Tibial nerve (tissue), 4 donors: ENCODE measurements around the gene TOMM20. TPM values are rescaled to one million over a fixed set of nuclear protein-coding genes. Genes with fewer than 3 reads are reported as not detected.

ENCODE experiments used
- DNase-seq, 2 donors: peaks; one replicate each; pipeline ENCODE4 v3.0.0-alpha.2; 2019; ENCODE audit warnings: low spot score in 2 of 2
- H3K27ac ChIP-seq, 4 donors: fragments of 200-600 bp; sonication (generic) in 3 of 4; one replicate each; pipeline ENCODE4 v1.5.1; 2017 to 2019; ENCODE audit warnings: mild to moderate bottlenecking in 1 of 4
- H3K27me3 ChIP-seq, 2 donors: fragments of 200-600 bp; sonication (generic) in 1 of 2; one replicate each; pipeline versions ENCODE4 v1.5.1 to v1.6.0; 2017 to 2019
- H3K36me3 ChIP-seq, 3 donors: fragments of 200-600 bp; sonication (generic); one replicate each; pipeline ENCODE4 v1.5.1; 2018 to 2019
- H3K4me1 ChIP-seq, 4 donors: fragments of 200-600 bp; sonication (generic) in 3 of 4; one replicate each; pipeline ENCODE4 v1.5.1; 2017 to 2019
- H3K4me3 ChIP-seq, 4 donors: fragments of 200-600 bp; sonication (generic) in 3 of 4; one replicate each; pipeline ENCODE4 v1.5.1; 2017 to 2019; ENCODE audit warnings: mild to moderate bottlenecking in 1 of 4, moderate library complexity in 1 of 4
- H3K9me3 ChIP-seq, 4 donors: fragments of 200-600 bp; sonication (generic) in 3 of 4; one replicate each; pipeline ENCODE4 v1.5.1; 2017 to 2019
- EP300 ChIP-seq, 2 donors: sonication (generic); formaldehyde crosslinking; IDR thresholded peaks; one replicate each; pipeline ENCODE4 v1.6.1; 2017; ENCODE audit warnings: antibody characterized with exemption in 2 of 2, mild to moderate bottlenecking in 1 of 2
- POLR2A ChIP-seq, 2 donors: fragments of 450-650 bp; IDR thresholded peaks; one replicate each; pipeline ENCODE4 v1.6.1; 2017; ENCODE audit warnings: antibody characterized with exemption in 2 of 2, mild to moderate bottlenecking in 2 of 2, moderate library complexity in 2 of 2
- WGBS, 2 donors: methylation state at CpG; one replicate each; pipeline ENCODE4 v1.1.5; 2018; 5-methylcytosine and 5-hydroxymethylcytosine counted together
- total RNA-seq, 4 donors: library from RNA; depleted of rRNA; stranded (reverse); fragments of >200 nt; gene quantifications; one replicate each; pipeline ENCODE4 v1.1.0, GENCODE V29; 2016
- TF ChIP-seq, protein P1 (sequence below), 5 experiments: fragments of 200-600 bp in 3 of 5; fragments of 450-650 bp in 2 of 5; sonication (generic) in 3 of 5; IDR thresholded peaks; one replicate each; pipeline ENCODE4 v1.5.1; 2016 to 2019; ENCODE audit warnings: antibody characterized with exemption in 5 of 5, mild to moderate bottlenecking in 3 of 5, moderate library complexity in 2 of 5

Gene TOMM20
- total RNA-seq, 4 donors from 2014 or later: 57.6 to 105 (median 83.1) TPM

DNA sequence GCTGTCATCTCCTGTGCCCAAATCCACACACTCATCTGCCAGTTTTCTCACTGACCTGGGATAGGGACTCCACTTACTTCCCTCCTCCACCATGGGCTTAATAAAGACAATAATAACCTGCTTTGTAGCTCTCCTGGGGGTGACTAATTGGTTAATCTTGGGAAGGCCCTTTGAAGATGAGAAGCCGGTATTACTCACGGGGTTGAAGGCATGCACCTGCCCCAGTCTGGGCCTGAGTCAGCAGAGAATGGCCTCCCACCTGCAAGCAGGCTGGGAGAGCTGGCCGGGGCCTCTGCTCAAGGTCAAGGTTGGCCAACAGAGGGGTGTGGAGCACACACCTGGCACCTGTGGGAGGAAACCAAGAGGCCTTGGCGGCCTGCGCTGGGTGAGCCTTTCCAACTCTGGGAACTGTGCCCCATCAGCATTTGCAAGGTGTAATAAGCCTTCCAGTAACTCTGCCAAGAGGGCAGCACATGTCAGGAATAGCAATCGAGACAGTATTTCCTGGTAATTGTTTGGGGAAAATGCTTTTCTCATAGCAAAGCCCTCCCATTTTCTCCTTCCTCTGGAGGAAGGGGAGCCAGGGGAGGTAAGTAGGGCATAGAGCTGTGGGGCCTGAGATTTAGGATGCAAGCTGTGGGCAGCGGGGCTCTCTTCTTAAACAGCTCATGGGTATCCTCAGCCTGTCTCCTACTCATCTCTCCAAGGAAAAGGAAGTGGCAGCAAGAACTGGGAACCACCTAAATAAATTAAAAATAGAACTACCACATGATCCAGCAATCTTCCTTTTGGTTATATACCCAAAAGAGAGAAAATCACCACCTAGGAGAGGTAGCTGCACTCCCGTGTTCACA is 49.0 kb downstream of the TOMM20 start:
- DNase-seq: no peak
- WGBS, 2 donors: 72 to 79% methylated on average over 6 to 8 of the region's 8 CpGs
- H3K4me3 ChIP-seq: no peak overlapping the region
- H3K36me3 ChIP-seq: no peaks in the 10 kb centered on the region
- H3K9me3 ChIP-seq: no peaks in the 10 kb centered on the region
- no peaks in the 10 kb centered on the region for H3K27me3 ChIP-seq
- H3K4me1 ChIP-seq: peaks cover 0 to 89% (median 57%) of the 10 kb centered on the region in 4 donors
- peak overlapping the region in 3 of 4 donors; percentile 61 to 69 (median 66) for H3K27ac ChIP-seq
- TF ChIP-seq, protein P1, sequence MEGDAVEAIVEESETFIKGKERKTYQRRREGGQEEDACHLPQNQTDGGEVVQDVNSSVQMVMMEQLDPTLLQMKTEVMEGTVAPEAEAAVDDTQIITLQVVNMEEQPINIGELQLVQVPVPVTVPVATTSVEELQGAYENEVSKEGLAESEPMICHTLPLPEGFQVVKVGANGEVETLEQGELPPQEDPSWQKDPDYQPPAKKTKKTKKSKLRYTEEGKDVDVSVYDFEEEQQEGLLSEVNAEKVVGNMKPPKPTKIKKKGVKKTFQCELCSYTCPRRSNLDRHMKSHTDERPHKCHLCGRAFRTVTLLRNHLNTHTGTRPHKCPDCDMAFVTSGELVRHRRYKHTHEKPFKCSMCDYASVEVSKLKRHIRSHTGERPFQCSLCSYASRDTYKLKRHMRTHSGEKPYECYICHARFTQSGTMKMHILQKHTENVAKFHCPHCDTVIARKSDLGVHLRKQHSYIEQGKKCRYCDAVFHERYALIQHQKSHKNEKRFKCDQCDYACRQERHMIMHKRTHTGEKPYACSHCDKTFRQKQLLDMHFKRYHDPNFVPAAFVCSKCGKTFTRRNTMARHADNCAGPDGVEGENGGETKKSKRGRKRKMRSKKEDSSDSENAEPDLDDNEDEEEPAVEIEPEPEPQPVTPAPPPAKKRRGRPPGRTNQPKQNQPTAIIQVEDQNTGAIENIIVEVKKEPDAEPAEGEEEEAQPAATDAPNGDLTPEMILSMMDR (IDR thresholded peaks at IDR 0.05): no peak
- TF ChIP-seq POLR2A (IDR thresholded peaks at IDR 0.05) (no peak), EP300 (IDR thresholded peaks at IDR 0.05) (no peak)

DNA sequence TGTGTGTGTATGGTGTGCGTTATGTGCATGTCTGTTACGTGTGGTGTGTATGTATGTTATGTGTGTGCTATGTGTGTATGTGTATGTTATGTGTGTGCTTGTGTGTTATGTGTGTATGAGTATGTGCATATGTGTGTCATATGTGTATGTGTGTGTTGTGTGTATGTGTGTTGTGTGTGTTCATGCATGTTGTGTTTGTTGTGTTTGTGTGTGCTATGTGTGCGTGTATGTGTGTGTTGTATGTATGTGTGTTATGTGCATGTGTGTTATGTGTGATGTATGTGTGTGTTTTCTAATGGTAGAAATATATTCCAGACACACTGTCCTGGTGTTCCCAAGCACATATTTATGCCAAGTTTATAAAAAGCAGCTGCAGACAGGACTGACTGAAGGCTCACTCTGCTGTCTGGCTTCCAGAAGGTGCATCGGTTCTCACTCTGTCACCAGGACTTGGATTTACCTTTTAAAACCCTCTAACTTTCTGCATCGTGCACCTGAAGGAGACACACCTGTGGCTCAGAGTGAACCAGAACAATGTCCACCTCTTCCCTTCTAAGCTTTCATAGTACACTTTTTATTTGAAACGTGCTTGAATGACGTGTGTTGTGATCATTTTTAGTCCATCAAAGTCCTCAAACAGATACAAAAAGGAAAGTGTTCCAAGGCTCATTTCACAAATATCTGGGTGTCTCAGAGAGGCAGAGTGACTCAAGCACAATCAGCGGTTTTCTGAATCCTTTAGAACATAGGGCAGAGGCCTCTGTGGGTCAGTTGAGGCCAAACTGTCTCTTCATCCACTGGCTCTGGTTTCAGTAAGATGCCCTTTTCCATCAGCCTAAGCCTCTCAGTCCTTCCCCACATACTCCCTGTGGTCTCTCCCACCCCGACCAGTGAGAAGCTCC is 49.9 kb downstream of the TOMM20 start:
- no peaks in the 10 kb centered on the region for H3K36me3 ChIP-seq
- H3K9me3 ChIP-seq: no peaks in the 10 kb centered on the region
- peak overlapping the region in 3 of 4 donors; percentile 61 to 82 (median 69) for H3K27ac ChIP-seq
- H3K4me3 ChIP-seq: no peak overlapping the region
- no peak for TF ChIP-seq POLR2A (IDR thresholded peaks at IDR 0.05)
- TF ChIP-seq, protein P1 (IDR thresholded peaks at IDR 0.05): no peak
- no peak for TF ChIP-seq EP300 (IDR thresholded peaks at IDR 0.05)
- H3K27me3 ChIP-seq: no peaks in the 10 kb centered on the region
- no peak for DNase-seq
- peaks cover 0 to 92% (median 62%) of the 10 kb centered on the region in 4 donors for H3K4me1 ChIP-seq
- 51 to 56% methylated on average over 9 of the region's 9 CpGs for WGBS, 2 donors

DNA sequence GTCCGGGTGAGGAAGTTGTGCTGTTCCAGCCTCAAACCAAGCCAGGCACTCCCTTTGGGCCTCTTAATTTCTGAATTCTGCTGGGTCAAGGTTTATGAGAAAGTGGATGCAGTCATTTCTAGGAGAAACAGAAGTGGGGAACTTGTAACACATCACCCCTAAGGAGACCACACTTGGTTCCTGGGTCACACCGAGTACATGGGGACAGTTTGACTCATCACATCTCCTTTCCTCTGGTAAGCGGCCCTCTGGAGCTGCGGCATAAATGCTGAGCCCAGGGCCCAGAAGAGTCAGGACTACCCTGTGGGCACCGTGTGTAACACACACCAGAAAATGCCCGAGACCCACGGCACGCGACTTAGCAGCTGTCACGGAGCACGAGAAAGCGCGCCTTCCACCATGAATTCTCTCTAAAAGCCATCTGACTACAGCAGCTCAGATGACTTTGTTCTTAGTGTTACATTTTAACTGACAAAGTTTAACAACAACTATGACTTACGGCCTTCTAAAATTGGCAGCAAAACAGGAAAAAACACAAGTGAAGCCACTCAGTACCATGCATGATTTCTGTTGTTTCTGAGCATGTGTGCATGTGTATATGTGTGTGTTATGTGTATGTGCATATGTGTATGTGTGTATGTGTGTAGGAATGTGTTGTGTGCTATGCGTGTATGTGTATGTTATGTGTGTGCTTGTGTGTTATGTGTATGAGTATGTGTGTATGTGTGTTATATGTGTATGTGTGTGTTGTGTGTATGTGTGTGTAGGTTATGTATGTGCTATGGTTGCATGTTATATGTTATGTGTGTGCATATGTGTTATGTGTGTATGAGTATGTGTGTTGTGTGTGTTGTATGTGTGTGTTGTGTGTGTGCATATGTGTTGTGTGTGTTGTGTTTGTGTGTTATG is 50.8 kb downstream of the TOMM20 start:
- Histone ChIP-seq H3K9me3 (no peaks in the 10 kb centered on the region), H3K27ac (peak overlapping the region in 3 of 4 donors; percentile 48 to 86 (median 82)), H3K4me3 (no peak overlapping the region), H3K36me3 (no peaks in the 10 kb centered on the region), H3K4me1 (peaks cover 0 to 85% (median 57%) of the 10 kb centered on the region in 4 donors), H3K27me3 (no peaks in the 10 kb centered on the region)
- no peak for DNase-seq
- TF ChIP-seq, protein P1 (IDR thresholded peaks at IDR 0.05): no peak
- TF ChIP-seq POLR2A (IDR thresholded peaks at IDR 0.05) (no peak), EP300 (IDR thresholded peaks at IDR 0.05) (no peak)
- 68 to 79% methylated on average over 15 of the region's 15 CpGs for WGBS, 2 donors

DNA sequence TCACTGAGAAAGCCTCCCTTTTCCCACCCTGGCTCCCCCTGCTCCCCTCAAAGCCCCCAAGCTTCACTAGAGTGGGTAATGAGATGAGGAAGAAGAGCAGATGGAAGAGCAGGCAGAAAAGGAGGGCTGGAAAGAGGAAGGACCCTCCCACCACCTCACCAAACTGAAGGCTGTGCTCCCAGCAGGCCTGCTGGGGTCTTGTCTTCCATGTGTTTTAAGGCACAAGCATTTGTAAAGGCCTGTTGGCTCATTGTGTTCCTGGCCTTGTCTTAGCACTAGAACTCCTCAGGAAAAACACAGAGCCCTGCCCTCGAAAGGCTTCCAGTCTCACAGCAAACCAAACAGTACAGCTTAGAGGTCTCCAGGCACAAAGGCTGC is 51.5 kb downstream of the TOMM20 start:
- H3K9me3 ChIP-seq: no peaks in the 10 kb centered on the region
- TF ChIP-seq, protein P1 (IDR thresholded peaks at IDR 0.05): no peak
- no peak for TF ChIP-seq POLR2A (IDR thresholded peaks at IDR 0.05)
- no peak for TF ChIP-seq EP300 (IDR thresholded peaks at IDR 0.05)
- no peak overlapping the region for H3K4me3 ChIP-seq
- no peaks in the 10 kb centered on the region for H3K27me3 ChIP-seq
- DNase-seq: no peak
- no peaks in the 10 kb centered on the region for H3K36me3 ChIP-seq
- peaks cover 0 to 78% (median 50%) of the 10 kb centered on the region in 4 donors for H3K4me1 ChIP-seq
- peak overlapping the region in 3 of 4 donors; percentile 48 to 86 (median 82) for H3K27ac ChIP-seq
- WGBS, 2 donors: 82 to 100% methylated on average over 1 of the region's 1 CpG
